DOHH2 (cell line): ENCODE measurements around the gene MAP3K5.

ENCODE experiments used
- H3F3A ChIP-seq: fragments of 200-600 bp; sonication (generic), shearing (Covaris generic); 2 replicates; pipeline ENCODE4 v1.6.0; 2016; ENCODE audit warnings: antibody characterized with exemption, mild to moderate bottlenecking; ENCODE audit not compliant: control insufficient read depth, insufficient read depth
- H3K27ac ChIP-seq: fragments of 200-600 bp; sonication (generic); 2 replicates; pipeline ENCODE4 v1.5.1; 2014; ENCODE audit warnings: low read depth, mild to moderate bottlenecking, low read length, moderate library complexity
- H3K27me3 ChIP-seq: fragments of 200-600 bp; sonication (generic); 2 replicates; pipeline ENCODE4 v1.6.1; 2014; ENCODE audit warnings: mild to moderate bottlenecking, low read length, mixed read lengths; ENCODE audit not compliant: control insufficient read depth
- H3K36me3 ChIP-seq: fragments of 200-600 bp; sonication (generic); 2 replicates; pipeline ENCODE4 v1.6.1; 2014; ENCODE audit warnings: mild to moderate bottlenecking, low read length, moderate library complexity, mixed read lengths; ENCODE audit not compliant: control insufficient read depth
- H3K4me1 ChIP-seq: fragments of 200-600 bp; sonication (generic); 2 replicates; pipeline ENCODE4 v1.6.1; 2014; ENCODE audit warnings: mild to moderate bottlenecking, low read length, mixed read lengths; ENCODE audit not compliant: control insufficient read depth
- H3K4me2 ChIP-seq: fragments of 200-600 bp; sonication (generic); 2 replicates; pipeline ENCODE4 v1.6.0; 2014; ENCODE audit warnings: mild to moderate bottlenecking, low read length, moderate library complexity
- H3K4me3 ChIP-seq: fragments of 200-600 bp; sonication (generic); 2 replicates; pipeline ENCODE4 v1.5.1; 2014; ENCODE audit warnings: mild to moderate bottlenecking, low read length, mixed read lengths
- H3K79me2 ChIP-seq: fragments of 200-600 bp; sonication (generic); 2 replicates; pipeline ENCODE4 v1.6.1; 2014; ENCODE audit warnings: mild to moderate bottlenecking, low read length, mixed read lengths; ENCODE audit not compliant: control insufficient read depth
- H3K9me2 ChIP-seq: fragments of 200-600 bp; sonication (generic); replicated peaks from 2 replicates; pipeline ENCODE4 v1.6.1; 2014; ENCODE audit warnings: mild to moderate bottlenecking, low read length, mixed read lengths; ENCODE audit not compliant: control insufficient read depth
- H3K9me3 ChIP-seq: fragments of 200-600 bp; sonication (generic); 2 replicates; pipeline ENCODE4 v1.6.1; 2014; ENCODE audit warnings: antibody characterized with exemption, low read length, mixed read lengths; ENCODE audit not compliant: control insufficient read depth, insufficient read depth
- H4K20me1 ChIP-seq: fragments of 200-600 bp; sonication (generic); 2 replicates; pipeline ENCODE4 v1.6.0; 2014; ENCODE audit warnings: low read depth, mild to moderate bottlenecking, antibody characterized with exemption, low read length, moderate library complexity; ENCODE audit not compliant: control insufficient read depth, insufficient read depth
- CTCF ChIP-seq: fragments of 200-600 bp; sonication (generic); IDR thresholded peaks from one replicate; pipeline ENCODE4 v1.5.1; 2014; ENCODE audit warnings: antibody characterized with exemption, mild to moderate bottlenecking, low read depth, low read length; ENCODE audit not compliant: poor library complexity, severe bottlenecking
- EZH2phosphoT487 ChIP-seq: fragments of 200-600 bp; sonication (generic); IDR thresholded peaks from 2 replicates; pipeline ENCODE4 v1.6.1; 2017; ENCODE audit warnings: borderline replicate concordance, mild to moderate bottlenecking, antibody characterized with exemption, low read length, moderate library complexity, mixed read lengths

The MAP3K5 gene

GRCh38 chr6:136752554-136752953 lies 39.7 kb downstream of the MAP3K5 start:
- peaks cover 3% of the 10 kb centered on the region; the same call in 1 of the 2 replicates for H3K27me3 ChIP-seq
- H3K4me1 ChIP-seq: no peaks in the 10 kb centered on the region
- H3K4me2 ChIP-seq: no peak overlapping the region
- H3K79me2 ChIP-seq: no peaks in the 10 kb centered on the region
- no peak overlapping the region for H3K27ac ChIP-seq
- no peaks in the 10 kb centered on the region for H3F3A ChIP-seq
- no peaks in the 10 kb centered on the region for H3K9me3 ChIP-seq
- no peaks in the 10 kb centered on the region for H3K36me3 ChIP-seq
- H3K9me2 ChIP-seq: no peaks in the 10 kb centered on the region
- TF ChIP-seq EZH2phosphoT487: no peak
- TF ChIP-seq CTCF: no peak
- H3K4me3 ChIP-seq: no peak overlapping the region
- no peaks in the 10 kb centered on the region for H4K20me1 ChIP-seq

- Histone ChIP-seq H3K9me2 (no peaks in the 10 kb centered on the region), H3K4me2 (no peak overlapping the region), H3K4me3 (no peak overlapping the region), H3K4me1 (no peaks in the 10 kb centered on the region), H3F3A (no peaks in the 10 kb centered on the region), H3K27ac (no peak overlapping the region), H4K20me1 (no peaks in the 10 kb centered on the region), H3K79me2 (no peaks in the 10 kb centered on the region), H3K9me3 (no peaks in the 10 kb centered on the region), H3K36me3 (no peaks in the 10 kb centered on the region), H3K27me3 (peaks cover 3% of the 10 kb centered on the region; the same call in 1 of the 2 replicates)
- TF ChIP-seq CTCF (no peak), EZH2phosphoT487 (no peak)
Observed at GRCh38 chr6:136751991-136752390, 40.3 kb downstream of the MAP3K5 start.

- no peak for TF ChIP-seq EZH2phosphoT487
- TF ChIP-seq CTCF: no peak
- no peaks in the 10 kb centered on the region for H3K4me1 ChIP-seq
- H3K9me3 ChIP-seq: no peaks in the 10 kb centered on the region
- no peak overlapping the region for H3K4me3 ChIP-seq
- H3K9me2 ChIP-seq: no peaks in the 10 kb centered on the region
- H3K36me3 ChIP-seq: no peaks in the 10 kb centered on the region
- no peak overlapping the region for H3K27ac ChIP-seq
- no peak overlapping the region for H3K4me2 ChIP-seq
- no peaks in the 10 kb centered on the region for H4K20me1 ChIP-seq
- peaks cover 3% of the 10 kb centered on the region; the same call in 1 of the 2 replicates for H3K27me3 ChIP-seq
- H3K79me2 ChIP-seq: no peaks in the 10 kb centered on the region
- H3F3A ChIP-seq: no peaks in the 10 kb centered on the region
Observed at GRCh38 chr6:136751522-136751956, 40.7 kb downstream of the MAP3K5 start.
